HG03439 (cell line): ENCODE data around the gene FSTL3.

Experiments used
- ATAC-seq: cut with Tn5 transposase; IDR thresholded peaks from one replicate; pipeline ENCODE4 v1.9.1; 2021; ENCODE audit warnings: mild to moderate bottlenecking, moderate library complexity; ENCODE audit not compliant: unreplicated experiment

The FSTL3 gene

GRCh38 chr19:644789-645188 lies 31.4 kb upstream of the FSTL3 start:
- no peak for ATAC-seq

GRCh38 chr19:645912-646778 lies 30.0 kb upstream of the FSTL3 start:
- no peak for ATAC-seq

GRCh38 chr19:646779-647565 lies 29.2 kb upstream of the FSTL3 start:
- no peak for ATAC-seq

GRCh38 chr19:647566-648284 lies 28.5 kb upstream of the FSTL3 start:
- ATAC-seq: no peak

DNA sequence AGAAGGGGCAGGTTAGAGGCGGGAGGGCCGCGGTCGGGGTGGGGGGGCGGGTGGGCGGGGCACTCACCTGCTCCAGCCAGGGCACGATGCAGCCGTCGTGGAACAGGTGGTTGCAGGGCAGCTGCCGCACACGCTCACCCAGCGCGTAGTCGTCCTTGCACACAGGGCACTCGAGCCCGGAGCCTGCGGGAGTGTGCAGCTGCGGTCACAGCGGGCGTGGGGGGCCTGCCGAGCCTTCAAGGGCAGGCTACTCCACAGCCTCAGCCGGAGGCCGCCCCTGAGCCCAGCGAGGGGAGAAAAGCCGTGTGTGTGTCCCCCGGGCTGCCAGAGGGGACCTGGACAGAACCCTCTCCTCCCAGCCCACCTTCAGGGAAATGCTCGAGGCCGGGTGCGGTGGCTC lies 27.9 kb upstream of the FSTL3 start:
- ATAC-seq: no peak

DNA sequence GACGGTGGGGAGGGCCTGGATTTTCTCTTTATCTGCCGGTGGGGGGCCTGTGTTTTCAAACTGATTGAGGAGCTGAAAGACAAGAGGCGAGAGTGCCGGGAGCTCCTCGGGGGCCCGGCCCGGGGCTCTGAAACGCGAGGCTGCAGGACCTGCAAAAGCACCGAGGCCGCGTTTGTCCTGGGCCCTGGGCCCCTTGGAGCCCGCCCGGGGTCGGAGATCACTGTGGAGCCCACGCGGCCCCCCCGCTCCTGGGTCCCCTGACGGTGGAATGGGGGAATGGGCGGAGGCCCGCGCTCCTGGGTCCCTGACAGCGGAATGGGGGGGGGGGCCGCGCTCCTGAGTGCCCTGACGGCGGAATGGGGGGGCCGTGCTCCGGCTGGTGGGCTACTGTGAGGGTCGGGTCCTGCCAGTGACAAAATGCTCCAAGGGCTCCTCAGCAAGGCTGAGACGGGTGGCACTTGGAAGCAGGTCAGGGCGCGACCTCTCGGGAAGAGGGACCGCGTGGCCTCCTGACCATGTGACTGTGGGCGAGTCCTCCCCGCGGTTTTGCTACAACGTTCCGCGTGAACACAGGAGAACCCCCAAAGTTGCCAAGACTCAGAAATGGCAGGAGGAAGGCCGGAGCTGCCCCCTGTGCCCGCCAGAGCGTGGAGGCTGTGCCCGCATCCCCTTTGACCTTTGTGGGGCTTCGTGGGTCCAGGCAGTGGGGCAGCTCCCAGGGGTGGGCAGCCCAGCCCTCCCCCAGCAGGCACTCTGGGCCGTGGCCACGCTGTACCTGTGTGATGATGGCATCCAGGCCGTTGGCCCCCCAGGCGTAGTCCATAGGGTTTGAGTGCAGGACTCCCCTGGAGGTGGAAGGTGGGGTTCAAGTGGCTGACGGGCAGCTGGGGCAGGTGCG lies 27.0 kb upstream of the FSTL3 start:
- no peak for ATAC-seq

- no peak for ATAC-seq
These were observed 26.1 kb upstream of the FSTL3 start for GRCh38 chr19:650121-650520.

- no peak for ATAC-seq
These were observed 24.9 kb upstream of the FSTL3 start for GRCh38 chr19:651114-651818.

- ATAC-seq: no peak
These were observed 24.2 kb upstream of the FSTL3 start for GRCh38 chr19:651991-652390.

DNA sequence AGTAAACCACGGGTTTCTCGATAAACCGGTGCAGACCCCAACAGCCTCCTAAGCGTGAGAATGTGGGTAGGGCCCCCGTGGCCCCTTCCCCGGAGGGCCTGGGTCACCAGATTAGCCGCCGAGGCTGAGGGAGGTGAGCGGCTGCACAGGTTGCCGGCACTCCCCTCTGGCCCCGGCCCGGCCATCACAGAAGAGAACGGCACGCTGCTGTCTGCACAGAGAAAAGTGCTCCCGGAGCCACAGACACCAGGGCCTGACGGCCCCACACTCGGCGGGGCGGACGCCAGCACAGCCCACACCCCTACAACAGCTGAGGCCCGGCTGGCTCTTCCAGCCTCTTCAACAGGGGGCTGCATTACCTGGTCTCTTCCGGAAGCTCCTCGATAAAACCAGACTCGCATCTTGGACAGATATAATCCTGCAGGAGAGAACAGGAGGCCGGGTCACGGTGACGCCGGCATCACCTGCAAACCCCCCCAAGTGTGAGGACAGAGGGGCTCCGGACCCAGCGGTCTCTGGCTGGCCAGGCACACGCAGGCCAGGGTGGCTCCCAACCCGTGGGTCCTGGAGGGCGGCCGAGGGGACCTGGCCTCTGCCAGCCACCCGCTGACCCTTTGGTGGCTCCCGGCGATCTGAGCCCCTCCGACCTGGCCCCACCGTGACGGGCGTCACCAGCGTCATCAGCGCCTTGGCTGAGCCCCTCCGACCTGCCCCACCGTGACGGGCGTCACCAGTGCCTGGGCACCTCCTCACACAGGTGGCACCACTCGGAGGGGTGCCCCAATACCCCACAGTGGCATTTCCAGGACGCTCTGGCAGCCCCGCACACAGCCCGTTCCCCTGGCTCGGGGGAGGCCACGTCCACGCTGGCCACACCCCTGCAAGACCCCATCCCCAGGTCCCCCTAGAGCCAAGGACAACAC lies 23.5 kb upstream of the FSTL3 start:
- no peak for ATAC-seq

DNA sequence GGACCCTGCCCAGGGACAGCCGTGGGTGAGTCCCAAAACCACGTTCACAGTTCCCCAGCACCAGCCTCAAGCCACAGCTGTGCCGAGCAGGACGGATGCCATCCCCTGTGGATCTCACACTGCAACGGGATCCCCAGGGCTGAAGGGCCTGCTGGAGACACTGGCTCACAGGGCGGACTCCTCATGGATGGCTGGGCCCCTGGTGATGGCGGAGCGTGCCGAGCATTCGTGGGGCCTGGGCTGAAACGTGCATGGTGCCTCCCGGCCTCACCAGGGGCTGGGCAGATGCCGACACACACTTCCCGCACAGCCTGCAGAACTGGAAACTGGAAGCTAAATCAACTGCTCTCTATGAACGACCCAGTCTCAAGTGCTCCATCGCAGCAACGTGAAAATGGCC lies 22.8 kb upstream of the FSTL3 start:
- ATAC-seq: no peak

DNA sequence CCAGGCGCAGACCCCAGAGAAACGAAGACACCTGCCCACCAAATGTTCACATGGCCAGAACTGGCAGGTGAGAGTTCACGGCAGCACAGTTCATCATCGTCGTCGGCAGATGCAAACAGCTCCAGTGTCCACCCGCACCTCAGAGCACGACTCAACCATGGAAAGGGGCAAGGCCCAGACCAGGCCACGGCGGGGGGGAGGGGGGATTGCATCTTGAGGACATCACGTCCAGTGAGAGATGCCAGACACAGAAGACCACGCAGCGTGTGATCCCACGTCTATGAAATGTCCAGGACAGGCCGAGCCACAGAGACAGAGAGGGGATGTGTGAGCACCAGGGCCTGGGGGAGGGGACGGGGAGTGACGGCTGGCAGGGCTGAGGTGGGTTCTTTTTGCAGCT lies 20.5 kb upstream of the FSTL3 start:
- no peak for ATAC-seq

DNA sequence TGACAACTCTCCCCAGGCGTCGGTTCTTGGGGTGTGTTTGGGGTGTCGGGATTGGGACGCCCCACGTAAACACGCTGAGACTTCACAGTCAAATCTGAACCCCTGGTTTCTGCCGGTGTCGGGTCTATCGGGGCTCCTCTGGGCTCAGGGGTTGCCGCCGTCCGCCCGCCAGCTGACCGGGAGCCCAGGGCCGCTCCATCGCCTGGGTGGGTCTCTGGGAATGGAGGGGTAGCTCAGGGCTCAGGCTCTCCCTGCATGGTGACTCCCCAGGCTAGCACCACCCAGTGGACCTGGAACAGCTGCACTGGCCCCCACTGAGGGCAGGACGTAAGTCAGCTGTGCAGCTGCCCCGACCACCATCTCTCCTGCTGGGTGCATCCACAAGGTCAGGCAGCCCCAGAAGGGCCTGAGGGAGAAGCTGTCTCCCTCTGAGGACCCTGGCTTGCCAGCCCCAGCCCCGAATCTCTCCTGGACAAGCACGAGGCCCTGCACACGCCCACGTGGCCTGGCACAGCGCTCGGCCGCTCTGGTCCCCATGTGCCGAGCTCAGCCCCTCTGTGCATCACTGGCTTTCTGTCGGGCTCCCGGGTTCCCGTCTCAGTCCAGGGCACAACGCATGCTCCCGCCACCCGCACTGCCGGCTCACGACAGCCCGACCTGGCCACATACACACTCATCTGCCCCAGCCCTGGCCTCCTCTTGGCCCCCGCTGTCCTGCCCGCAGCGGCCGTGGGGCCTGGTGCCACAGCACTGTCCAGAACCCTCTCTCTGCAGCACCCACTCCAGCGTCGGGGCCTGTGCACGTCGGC lies 19.2 kb upstream of the FSTL3 start:
- no peak for ATAC-seq

GRCh38 chr19:657611-658010 lies 18.6 kb upstream of the FSTL3 start:
- ATAC-seq: no peak

DNA sequence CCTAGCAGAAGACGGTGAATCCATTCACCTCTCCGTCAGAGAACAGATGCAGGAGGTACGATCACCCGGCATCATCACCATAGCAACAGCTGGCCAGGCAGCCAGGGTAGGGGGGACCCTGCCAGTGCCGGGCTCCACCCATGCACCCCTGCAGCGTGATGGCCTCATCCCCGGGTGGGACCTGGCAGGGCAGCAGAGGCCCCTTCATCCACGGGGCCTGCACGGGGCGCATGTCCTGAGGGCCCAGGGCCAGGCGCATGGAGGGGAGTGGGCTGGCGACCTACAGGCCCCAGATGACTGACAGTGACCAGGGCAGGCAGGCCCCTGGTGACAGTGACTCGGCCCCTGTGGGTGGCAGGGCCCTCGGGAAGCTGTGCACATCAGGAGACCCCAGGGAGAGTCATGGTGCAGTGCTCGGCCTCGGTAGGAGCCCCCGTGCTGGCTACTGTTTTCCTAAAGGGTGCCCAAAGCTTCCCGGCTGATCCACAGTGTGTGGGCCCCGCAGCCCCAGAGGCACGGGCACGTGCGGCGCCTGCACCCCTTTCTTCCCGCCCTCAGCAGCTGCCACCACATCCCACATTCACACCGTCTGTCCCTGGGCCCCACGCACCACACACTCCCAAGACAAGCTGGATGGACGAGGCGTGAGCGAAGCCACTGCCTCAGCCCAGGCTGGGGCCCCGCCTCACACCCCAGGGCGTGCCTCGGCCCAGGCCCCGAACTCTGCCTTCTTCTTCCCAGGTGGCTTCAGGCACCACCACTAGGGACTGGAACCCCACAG lies 17.9 kb upstream of the FSTL3 start:
- ATAC-seq: no peak

DNA sequence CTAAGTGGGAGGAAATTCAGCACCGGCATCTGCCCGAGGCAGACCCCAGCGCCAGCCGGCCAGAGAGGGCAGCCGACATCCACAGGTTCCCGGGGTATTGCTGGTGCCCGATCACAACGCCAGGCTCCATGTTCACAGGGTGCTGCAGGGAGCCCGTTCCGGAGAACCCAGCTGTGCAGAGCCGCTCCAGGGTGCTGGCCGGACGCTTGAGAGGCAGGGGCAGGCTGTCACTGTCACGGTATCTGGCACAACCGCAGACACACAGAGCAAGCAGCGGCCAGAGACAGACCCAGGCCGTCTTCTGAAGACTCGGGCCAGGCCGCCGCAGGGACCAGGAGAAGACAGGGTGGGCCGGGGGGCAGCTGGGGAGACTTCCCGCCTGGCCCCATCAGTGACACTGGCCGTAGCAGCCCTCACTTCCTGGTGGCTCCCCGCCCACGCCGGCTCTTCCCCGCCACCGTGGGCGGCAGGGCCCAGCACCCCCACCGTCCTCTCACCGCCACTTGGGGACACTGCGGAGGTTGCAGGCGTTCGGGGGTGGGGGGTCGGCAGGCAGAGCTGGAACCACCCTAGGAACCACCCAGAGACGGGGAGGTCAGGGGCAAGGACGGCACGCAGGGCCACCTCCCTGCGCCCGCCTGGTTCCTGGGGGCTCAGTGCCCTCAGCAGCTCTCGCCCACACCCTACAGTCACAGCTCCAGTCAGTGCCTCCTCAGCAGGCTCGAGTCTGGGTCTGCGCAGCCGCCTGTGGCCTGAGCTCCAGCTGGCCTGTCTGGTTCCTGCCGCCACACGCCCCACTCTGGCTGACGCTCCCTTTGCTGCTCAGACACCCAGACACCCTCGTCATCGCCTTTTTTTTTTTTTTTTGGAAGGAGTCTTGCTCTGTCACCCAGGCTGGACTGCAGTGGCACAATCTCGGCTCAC lies 17.0 kb upstream of the FSTL3 start:
- no peak for ATAC-seq
